AG04450 (cell line): Measurements from ENCODE around the gene NKG7. TPM values are rescaled to one million over a fixed set of nuclear protein-coding genes. Genes with fewer than 3 reads are reported as not detected.
A peak's percentile ranks its signal among the peaks of the same experiment; 100 is the strongest.

Experiments used
- CTCF ChIA-PET: fragments of 300-600, 350-600 bp; formaldehyde crosslinking; extraction: SDS; loops from one replicate; lab custom pipeline; 2022; ENCODE audit warnings: antibody characterized with exemption, inconsistent platforms; lab: Charles Lee
- POLR2A ChIA-PET: fragments of 350-600 bp; formaldehyde crosslinking; extraction: SDS; loops from one replicate; lab custom pipeline; 2021; ENCODE audit warnings: antibody characterized with exemption, inconsistent platforms; lab: Yijun Ruan, JAX
- DNase-seq: peaks from one replicate; pipeline ENCODE4 v3.0.0-alpha.2; 2011; ENCODE audit warnings: low read depth, low spot score
- H3K27ac ChIP-seq: one replicate; pipeline ENCODE4 v1.5.1; 2012; ENCODE audit warnings: low read depth, low read length, control low read depth
- H3K27me3 ChIP-seq: one replicate; pipeline ENCODE4 v1.6.0; 2012; ENCODE audit warnings: low read length; ENCODE audit not compliant: control insufficient read depth, insufficient read depth
- H3K4me3 ChIP-seq: 2 replicates; pipeline ENCODE4 v1.5.1; 2011; ENCODE audit warnings: mild to moderate bottlenecking, low read depth, low read length, control low read depth
- H3K9me3 ChIP-seq: 2 replicates; pipeline ENCODE4 v1.5.1; 2012; ENCODE audit warnings: low read length; ENCODE audit not compliant: control insufficient read depth, insufficient read depth
- CTCF ChIP-seq: IDR thresholded peaks from 2 replicates; pipeline ENCODE4 v1.5.1; 2011; ENCODE audit warnings: low read depth, low read length, control low read depth, inconsistent platforms
- polyA plus RNA-seq: library from polyadenylated mRNA; depleted of rRNA; stranded (reverse); fragments of >200 nt; gene quantifications from 2 replicates; pipeline ENCODE4 v1.2.3, GENCODE V29; 2011

Gene NKG7
- polyA plus RNA-seq, 1 experiment = not detected

GRCh38 chr19:51354103-51354741 lies 18.2 kb downstream of the NKG7 start:
- Histone ChIP-seq H3K27ac (no peak overlapping the region), H3K4me3 (no peak overlapping the region), H3K27me3 (no peaks in the 10 kb centered on the region), H3K9me3 (peaks cover 5% of the 10 kb centered on the region; the same call in 1 of the 2 replicates)
- ChIA-PET CTCF (interaction anchor here (0.7 to 1.2 kb wide), 3 partner anchors 13 to 118 kb away, joined by 4 to 6 read pairs (median 4); no protein-coding TSS in a partner anchor), POLR2A (interaction anchor here (0.8 kb wide), 2 partner anchors 14 to 15 kb away, joined by 3 read pairs; no protein-coding TSS in a partner anchor)
- no peak for DNase-seq
- TF ChIP-seq CTCF = no peak

- ChIA-PET POLR2A (no interaction called here), CTCF (no interaction called here)
- Histone ChIP-seq H3K9me3 (peaks cover 5% of the 10 kb centered on the region; the same call in 1 of the 2 replicates), H3K27ac (no peak overlapping the region), H3K4me3 (no peak overlapping the region), H3K27me3 (no peaks in the 10 kb centered on the region)
- no peak for DNase-seq
- no peak for TF ChIP-seq CTCF
Observed at GRCh38 chr19:51352783-51353360, 19.6 kb downstream of the NKG7 start.

- H3K4me3 ChIP-seq = no peak overlapping the region
- TF ChIP-seq CTCF = no peak
- ChIA-PET CTCF (interaction anchor here (0.5 kb wide), 1 partner anchor 160 kb away, joined by 4 read pairs; no protein-coding TSS in a partner anchor), POLR2A (interaction anchor here (1.3 to 1.6 kb wide), 2 partner anchors 8 to 11 kb away, joined by 3 to 4 read pairs; no protein-coding TSS in a partner anchor)
- no peaks in the 10 kb centered on the region for H3K27me3 ChIP-seq
- DNase-seq = no peak
- H3K9me3 ChIP-seq = peaks cover 5% of the 10 kb centered on the region; the same call in 1 of the 2 replicates
- peak overlapping the region; percentile 57 for H3K27ac ChIP-seq
Observed at GRCh38 chr19:51351266-51351990, 21.0 kb downstream of the NKG7 start.

GRCh38 chr19:51347209-51347928 lies 25.1 kb downstream of the NKG7 start:
- Histone ChIP-seq H3K4me3 (no peak overlapping the region), H3K9me3 (peaks cover 5% of the 10 kb centered on the region; the same call in 1 of the 2 replicates), H3K27ac (no peak overlapping the region), H3K27me3 (no peaks in the 10 kb centered on the region)
- no peak for DNase-seq
- no peak for TF ChIP-seq CTCF
- CTCF ChIA-PET = no interaction called here
- POLR2A ChIA-PET = interaction anchor here (1.0 kb wide), 1 partner anchor 8 kb away, joined by 3 read pairs; no protein-coding TSS in a partner anchor
